ENCODE measurements around the gene MIER1.

Gene MIER1

GRCh38 chr1:67001682-67002425 is 77.1 kb downstream of the MIER1 start:
- no peak for DNase-seq

GRCh38 chr1:67004176-67004575 is 79.4 kb downstream of the MIER1 start:
- DNase-seq = no peak

- DNase-seq = no peak
Observed at GRCh38 chr1:67005068-67005467, 80.3 kb downstream of the MIER1 start.

- DNase-seq = no peak
Observed at GRCh38 chr1:67009792-67010191, 85.0 kb downstream of the MIER1 start.

GRCh38 chr1:67013573-67013972 is 88.8 kb downstream of the MIER1 start:
- DNase-seq = no peak

- no peak for DNase-seq
Observed at GRCh38 chr1:67018574-67018973, 93.8 kb downstream of the MIER1 start.

- no peak for DNase-seq
Observed at GRCh38 chr1:67019121-67019520, 94.3 kb downstream of the MIER1 start.

GRCh38 chr1:67019600-67020136 is 94.9 kb downstream of the MIER1 start:
- DNase-seq = no peak

- DNase-seq = no peak
Observed at GRCh38 chr1:67020304-67020703, 95.5 kb downstream of the MIER1 start.

- no peak for DNase-seq
Observed at GRCh38 chr1:67020765-67021164, 96.0 kb downstream of the MIER1 start.

- no peak for DNase-seq
Observed at GRCh38 chr1:67029472-67029871, 104.7 kb downstream of the MIER1 start.

GRCh38 chr1:67031121-67031858 is 106.5 kb downstream of the MIER1 start:
- no peak for DNase-seq

GRCh38 chr1:67031859-67032247 is 107.1 kb downstream of the MIER1 start:
- no peak for DNase-seq
